ENCODE results near the gene RHBDL1. TPM values are rescaled to one million over a fixed set of nuclear protein-coding genes. Genes with fewer than 3 reads are reported as not detected.
A peak's percentile ranks its signal among the peaks of the same experiment; 100 is the strongest.

The RHBDL1 gene
- total RNA-seq, 1 experiment from 2014 or later = 12.7 TPM

DNA sequence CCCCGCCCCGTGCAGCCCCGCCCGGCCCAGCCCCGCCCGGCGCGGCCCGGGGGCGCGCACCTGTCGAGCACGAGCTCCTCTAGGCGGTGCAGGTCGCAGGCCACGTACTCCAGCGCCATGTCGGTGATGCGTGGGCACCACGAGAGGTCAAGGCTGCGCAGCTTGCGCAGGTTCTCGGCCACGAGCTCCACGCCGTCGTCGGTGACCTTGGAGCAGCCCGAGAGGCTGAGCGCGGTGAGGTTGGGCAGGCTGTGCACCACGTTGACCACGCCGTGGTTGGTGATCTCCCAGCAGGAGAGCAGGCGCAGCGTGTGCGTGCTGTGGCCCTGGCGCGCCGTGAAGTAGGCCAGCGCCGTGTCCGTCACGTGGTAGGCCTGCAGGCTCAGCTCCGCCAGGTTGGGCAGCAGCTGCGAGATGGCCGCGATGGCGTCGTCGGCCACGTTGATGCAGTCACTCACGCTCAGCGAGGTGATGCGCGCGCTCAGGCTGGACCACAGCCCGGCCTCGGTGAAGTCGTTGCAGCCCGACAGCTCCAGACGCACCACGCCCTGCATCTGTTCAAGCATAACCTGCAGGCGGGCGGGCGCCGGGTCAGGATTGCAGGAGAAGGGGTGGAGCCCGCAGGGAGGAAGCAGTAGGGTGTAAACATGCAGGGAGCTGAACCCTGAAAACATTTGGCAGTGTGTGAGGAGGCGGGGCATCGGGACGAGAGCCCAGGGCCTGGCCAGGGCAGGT, 20.1 kb downstream of the RHBDL1 start:
- no peaks in the 10 kb centered on the region for H3K9me2 ChIP-seq (ENCODE audit: insufficient read depth)
- RAD21 ChIA-PET (ENCODE audit: low non-redundant PET in 1 of 2, low total read pairs in 2 of 2, uncharacterized antibody in 2 of 2, unreplicated experiment in 2 of 2) = no interaction called here
- intact Hi-C loops (cut with micrococcal nuclease) = no loop called here
- no peaks in the 10 kb centered on the region for H3K27me3 ChIP-seq (ENCODE audit: insufficient read depth, low read length)
- H3K36me3 ChIP-seq (ENCODE audit: control insufficient read depth in 1 of 2, insufficient read depth in 2 of 2, low read length in 2 of 2) = no peaks in the 10 kb centered on the region
- H3K79me2 ChIP-seq (ENCODE audit: insufficient read depth, low read length) = peaks cover 4% of the 10 kb centered on the region; the same call in 1 of the 2 replicates
- ATAC-seq (peak; percentile 74), DNase-seq (ENCODE audit: low read depth, low spot score) (no peak)
- no peak overlapping the region for H2AFZ ChIP-seq (ENCODE audit: low read depth, low read length, poor library complexity, severe bottlenecking)
- no peaks in the 10 kb centered on the region for H3K9me3 ChIP-seq (ENCODE audit: control insufficient read depth in 1 of 2, insufficient read depth in 1 of 2, low read depth in 1 of 2, low read length in 2 of 2)
- H3K4me3 ChIP-seq (replicated peaks in 1 of 2; ENCODE audit: low read depth in 1 of 2, low read length in 2 of 2) = peak overlapping the region; percentile 46 to 58
- H3K27ac ChIP-seq (ENCODE audit: low read depth, low read length) = peak overlapping the region; percentile 96
- H3K9ac ChIP-seq (ENCODE audit: low read length) = peak overlapping the region; percentile 64
- POLR2A ChIA-PET = interaction anchor here (1.0 to 1.6 kb wide), 3 partner anchors 11 to 26 kb away, joined by 3 to 5 read pairs (median 3); partner anchors contain the start of genes ANTKMT and JMJD8
- CTCF ChIA-PET = interaction anchor here (1.0 to 1.6 kb wide), 5 partner anchors 9 to 408 kb away, joined by 3 to 6 read pairs (median 3); partner anchors contain the start of genes ANTKMT and FBXL16
- peak overlapping the region; percentile 88 for H3K4me2 ChIP-seq (ENCODE audit: low read length)
- no peaks in the 10 kb centered on the region for H4K20me1 ChIP-seq (ENCODE audit: insufficient read depth)
- peaks cover 10 to 31% of the 10 kb centered on the region in 2 experiments for H3K4me1 ChIP-seq (ENCODE audit: control insufficient read depth in 1 of 2, insufficient read depth in 2 of 2, low read length in 2 of 2)
- no TSS peak for BruUV-seq (replicated peaks)
- TF ChIP-seq RAD21 (IDR thresholded peaks at IDR 0.05; ENCODE audit: low read depth) (no peak), TCF7L2 (IDR thresholded peaks at IDR 0.05; ENCODE audit: borderline replicate concordance, extremely low read depth, insufficient read depth, insufficient read length) (peak; percentile 13), POLR2AphosphoS5 (IDR thresholded peaks at IDR 0.05; ENCODE audit: low read depth, low read length) (peak; percentile 55), SP1 (IDR thresholded peaks at IDR 0.05; ENCODE audit: low read depth) (peak; percentile 41; the same call in 1 of the 2 replicates), ZFX (IDR thresholded peaks at IDR 0.05) (peak; percentile 84; the same call in 1 of the 2 replicates), JUND (IDR thresholded peaks at IDR 0.05) (no peak), EGR1 (IDR thresholded peaks at IDR 0.05; ENCODE audit: low read depth) (no peak), EZH2phosphoT487 (IDR thresholded peaks at IDR 0.05; ENCODE audit: borderline replicate concordance) (no peak), ZNF274 (IDR thresholded peaks at IDR 0.05; ENCODE audit: low read depth, low read length) (no peak), FOSL1 (IDR thresholded peaks at IDR 0.05; ENCODE audit: low read depth) (no peak), SIN3A (IDR thresholded peaks at IDR 0.05; ENCODE audit: low read depth) (no peak), CEBPB (IDR thresholded peaks at IDR 0.05; ENCODE audit: low read depth) (no peak), YY1 (IDR thresholded peaks at IDR 0.05; ENCODE audit: extremely low read depth, insufficient replicate concordance, low read depth, low read length) (peak; percentile 59), POLR2A (IDR thresholded peaks at IDR 0.05; ENCODE audit: borderline replicate concordance, extremely low read depth, insufficient read depth, insufficient read length) (peak; percentile 12)
- TF ChIP-seq, protein P1, sequence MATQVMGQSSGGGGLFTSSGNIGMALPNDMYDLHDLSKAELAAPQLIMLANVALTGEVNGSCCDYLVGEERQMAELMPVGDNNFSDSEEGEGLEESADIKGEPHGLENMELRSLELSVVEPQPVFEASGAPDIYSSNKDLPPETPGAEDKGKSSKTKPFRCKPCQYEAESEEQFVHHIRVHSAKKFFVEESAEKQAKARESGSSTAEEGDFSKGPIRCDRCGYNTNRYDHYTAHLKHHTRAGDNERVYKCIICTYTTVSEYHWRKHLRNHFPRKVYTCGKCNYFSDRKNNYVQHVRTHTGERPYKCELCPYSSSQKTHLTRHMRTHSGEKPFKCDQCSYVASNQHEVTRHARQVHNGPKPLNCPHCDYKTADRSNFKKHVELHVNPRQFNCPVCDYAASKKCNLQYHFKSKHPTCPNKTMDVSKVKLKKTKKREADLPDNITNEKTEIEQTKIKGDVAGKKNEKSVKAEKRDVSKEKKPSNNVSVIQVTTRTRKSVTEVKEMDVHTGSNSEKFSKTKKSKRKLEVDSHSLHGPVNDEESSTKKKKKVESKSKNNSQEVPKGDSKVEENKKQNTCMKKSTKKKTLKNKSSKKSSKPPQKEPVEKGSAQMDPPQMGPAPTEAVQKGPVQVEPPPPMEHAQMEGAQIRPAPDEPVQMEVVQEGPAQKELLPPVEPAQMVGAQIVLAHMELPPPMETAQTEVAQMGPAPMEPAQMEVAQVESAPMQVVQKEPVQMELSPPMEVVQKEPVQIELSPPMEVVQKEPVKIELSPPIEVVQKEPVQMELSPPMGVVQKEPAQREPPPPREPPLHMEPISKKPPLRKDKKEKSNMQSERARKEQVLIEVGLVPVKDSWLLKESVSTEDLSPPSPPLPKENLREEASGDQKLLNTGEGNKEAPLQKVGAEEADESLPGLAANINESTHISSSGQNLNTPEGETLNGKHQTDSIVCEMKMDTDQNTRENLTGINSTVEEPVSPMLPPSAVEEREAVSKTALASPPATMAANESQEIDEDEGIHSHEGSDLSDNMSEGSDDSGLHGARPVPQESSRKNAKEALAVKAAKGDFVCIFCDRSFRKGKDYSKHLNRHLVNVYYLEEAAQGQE (IDR thresholded peaks at IDR 0.05; ENCODE audit: low read depth) = no peak
- TF ChIP-seq, protein P2, sequence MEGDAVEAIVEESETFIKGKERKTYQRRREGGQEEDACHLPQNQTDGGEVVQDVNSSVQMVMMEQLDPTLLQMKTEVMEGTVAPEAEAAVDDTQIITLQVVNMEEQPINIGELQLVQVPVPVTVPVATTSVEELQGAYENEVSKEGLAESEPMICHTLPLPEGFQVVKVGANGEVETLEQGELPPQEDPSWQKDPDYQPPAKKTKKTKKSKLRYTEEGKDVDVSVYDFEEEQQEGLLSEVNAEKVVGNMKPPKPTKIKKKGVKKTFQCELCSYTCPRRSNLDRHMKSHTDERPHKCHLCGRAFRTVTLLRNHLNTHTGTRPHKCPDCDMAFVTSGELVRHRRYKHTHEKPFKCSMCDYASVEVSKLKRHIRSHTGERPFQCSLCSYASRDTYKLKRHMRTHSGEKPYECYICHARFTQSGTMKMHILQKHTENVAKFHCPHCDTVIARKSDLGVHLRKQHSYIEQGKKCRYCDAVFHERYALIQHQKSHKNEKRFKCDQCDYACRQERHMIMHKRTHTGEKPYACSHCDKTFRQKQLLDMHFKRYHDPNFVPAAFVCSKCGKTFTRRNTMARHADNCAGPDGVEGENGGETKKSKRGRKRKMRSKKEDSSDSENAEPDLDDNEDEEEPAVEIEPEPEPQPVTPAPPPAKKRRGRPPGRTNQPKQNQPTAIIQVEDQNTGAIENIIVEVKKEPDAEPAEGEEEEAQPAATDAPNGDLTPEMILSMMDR (IDR thresholded peaks at IDR 0.05 in 2 of 3, conservative IDR thresholded peaks at IDR 0.05 in 1 of 3; ENCODE audit: borderline replicate concordance in 1 of 3, insufficient read depth in 1 of 3, low read depth in 2 of 3, low read length in 2 of 3) = no peak
- TF ChIP-seq, protein P3, sequence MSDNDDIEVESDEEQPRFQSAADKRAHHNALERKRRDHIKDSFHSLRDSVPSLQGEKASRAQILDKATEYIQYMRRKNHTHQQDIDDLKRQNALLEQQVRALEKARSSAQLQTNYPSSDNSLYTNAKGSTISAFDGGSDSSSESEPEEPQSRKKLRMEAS (IDR thresholded peaks at IDR 0.05) = peak; percentile 96
- TF ChIP-seq, protein P4, sequence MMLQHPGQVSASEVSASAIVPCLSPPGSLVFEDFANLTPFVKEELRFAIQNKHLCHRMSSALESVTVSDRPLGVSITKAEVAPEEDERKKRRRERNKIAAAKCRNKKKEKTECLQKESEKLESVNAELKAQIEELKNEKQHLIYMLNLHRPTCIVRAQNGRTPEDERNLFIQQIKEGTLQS (IDR thresholded peaks at IDR 0.05) = no peak
- TF ChIP-seq, protein P5, sequence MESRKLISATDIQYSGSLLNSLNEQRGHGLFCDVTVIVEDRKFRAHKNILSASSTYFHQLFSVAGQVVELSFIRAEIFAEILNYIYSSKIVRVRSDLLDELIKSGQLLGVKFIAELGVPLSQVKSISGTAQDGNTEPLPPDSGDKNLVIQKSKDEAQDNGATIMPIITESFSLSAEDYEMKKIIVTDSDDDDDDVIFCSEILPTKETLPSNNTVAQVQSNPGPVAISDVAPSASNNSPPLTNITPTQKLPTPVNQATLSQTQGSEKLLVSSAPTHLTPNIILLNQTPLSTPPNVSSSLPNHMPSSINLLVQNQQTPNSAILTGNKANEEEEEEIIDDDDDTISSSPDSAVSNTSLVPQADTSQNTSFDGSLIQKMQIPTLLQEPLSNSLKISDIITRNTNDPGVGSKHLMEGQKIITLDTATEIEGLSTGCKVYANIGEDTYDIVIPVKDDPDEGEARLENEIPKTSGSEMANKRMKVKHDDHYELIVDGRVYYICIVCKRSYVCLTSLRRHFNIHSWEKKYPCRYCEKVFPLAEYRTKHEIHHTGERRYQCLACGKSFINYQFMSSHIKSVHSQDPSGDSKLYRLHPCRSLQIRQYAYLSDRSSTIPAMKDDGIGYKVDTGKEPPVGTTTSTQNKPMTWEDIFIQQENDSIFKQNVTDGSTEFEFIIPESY (IDR thresholded peaks at IDR 0.05; ENCODE audit: extremely low read depth, insufficient replicate concordance, low read length) = no peak

Data from HCT116 (cell line).